IPS DF 4.7 (cell line): ENCODE data around the gene RBBP8.

Source experiments
- DNase-seq: peaks from one replicate; pipeline ENCODE4 v3.0.0-alpha.2; 2013; ENCODE audit warnings: low spot score; ENCODE audit errors: extremely low read depth

RBBP8 gene

DNA sequence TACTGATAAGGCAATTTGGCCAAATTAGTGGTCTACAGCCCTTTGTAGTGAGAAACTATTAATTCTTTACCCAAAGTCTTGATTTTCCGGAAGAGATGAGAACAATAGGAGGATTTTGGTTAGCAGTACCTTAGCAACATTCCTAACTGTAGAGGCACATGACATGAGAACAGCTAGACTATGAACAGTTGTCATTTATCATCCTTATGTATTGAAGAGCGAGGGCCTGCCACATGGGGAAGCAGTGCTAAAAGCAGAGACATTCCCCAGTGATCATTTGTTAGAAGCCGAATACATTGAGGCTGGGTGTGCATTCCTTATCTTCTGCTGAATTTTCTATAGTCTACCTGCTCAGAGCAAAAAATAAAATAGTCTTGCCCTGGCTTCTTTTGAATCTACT lies 65.2 kb downstream of the RBBP8 start:
- no peak for DNase-seq

DNA sequence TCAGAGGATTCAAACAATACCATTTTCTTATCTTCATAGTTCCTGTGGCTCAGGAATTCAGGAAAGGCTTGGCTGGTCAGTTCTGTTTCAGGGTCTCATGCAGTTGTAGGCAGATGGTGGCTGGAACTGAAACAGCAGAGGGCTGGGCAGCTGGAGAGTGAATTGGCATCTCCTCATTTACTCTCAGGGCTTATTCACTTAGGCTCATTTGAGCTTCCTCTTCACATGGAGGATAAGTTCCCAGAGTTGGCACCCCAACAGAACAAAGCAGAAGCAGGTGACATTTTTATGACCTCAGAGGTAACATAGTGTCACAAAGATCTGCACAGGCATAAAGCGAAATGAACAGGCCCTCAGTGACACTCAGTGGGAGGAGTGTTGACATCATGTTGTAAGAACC lies 66.1 kb downstream of the RBBP8 start:
- no peak for DNase-seq

DNA sequence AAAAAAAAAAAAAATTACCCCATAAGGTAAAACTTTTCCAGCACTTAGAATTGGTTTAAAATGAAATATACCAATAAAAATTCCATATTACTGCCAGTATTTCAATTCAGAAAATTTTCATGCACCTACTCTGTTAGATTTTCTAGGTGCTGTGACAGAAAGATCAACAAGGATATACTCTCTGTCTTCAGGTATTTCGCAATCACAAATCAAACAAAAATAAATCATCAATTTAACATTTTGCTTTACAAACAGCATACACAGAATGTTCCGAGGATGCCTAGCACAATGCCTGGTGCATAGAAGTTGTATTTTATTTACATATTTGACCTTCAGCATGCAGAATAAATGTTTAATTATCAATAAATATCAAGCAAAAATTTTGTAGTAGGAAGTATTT lies 66.5 kb downstream of the RBBP8 start:
- no peak for DNase-seq

DNA sequence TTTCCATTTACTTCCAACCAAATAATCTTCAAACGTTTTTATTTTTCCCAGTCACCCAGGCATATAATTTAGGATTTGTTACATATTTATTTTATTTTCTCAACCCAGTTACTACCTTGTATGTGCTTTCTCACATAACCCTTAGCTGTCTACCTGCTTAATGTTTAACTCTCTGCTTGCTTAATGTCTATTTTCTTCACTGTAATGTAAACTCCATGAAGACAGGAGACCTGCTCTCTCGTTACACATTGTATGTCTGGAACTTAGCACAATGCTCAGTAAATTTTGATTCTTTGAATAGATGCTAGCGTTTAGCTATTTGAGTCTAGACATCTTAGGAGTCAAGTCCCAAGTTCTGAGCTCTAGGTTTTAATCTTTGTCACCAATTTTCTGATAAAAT lies 70.2 kb downstream of the RBBP8 start:
- DNase-seq = no peak

DNA sequence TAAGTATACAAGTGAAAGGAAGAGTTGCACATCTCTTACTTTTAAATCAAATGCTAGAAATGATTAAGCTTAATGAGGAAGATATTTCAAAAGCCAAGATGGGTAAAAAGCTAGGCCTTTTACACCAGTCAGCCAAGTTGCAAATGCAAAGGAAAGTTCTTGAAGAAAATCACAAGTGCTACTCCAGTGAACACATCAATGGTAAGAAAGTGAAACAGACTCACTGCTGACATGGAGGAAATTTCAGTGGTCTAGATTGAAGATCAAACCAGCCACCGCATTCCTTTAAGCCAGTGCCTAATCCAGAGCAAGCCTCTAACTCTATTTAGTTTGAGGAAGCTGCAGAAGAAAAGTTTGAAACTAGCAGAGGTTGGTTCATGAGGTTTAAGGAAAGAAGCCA lies 79.1 kb downstream of the RBBP8 start:
- DNase-seq = no peak

DNA sequence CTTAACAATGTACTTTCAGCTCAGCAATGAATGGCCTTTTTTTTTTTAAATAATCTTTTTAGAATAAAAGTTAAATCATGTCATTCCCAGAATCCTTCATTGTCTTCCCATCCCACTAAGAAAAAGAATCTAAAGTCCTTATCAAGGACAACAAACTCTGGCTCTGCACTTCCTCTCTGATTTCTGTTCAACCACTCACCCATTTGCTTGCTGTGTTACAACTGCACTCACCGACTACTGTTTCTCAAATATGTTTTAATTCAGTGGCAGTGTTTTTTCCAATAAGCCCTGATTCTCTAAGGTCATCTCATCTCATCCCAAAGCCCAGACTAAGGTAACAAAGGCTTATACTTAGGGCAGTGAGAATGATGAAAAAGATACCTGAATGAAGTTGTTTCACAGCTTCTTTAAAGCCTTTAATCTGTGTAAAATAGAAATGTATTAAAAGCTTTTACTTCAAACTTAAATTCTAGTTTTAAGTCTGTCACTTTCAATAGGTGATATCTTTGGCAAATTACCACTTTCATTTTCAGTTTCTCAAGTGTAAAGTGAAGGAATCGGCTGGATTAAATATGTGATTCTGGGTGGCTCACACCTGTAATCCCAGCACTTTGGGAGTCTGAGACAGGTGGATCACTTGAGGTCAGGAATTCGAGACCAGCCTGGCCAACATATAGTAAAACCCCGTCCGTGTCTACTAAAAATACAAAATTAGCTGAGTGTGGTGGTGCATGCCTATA lies 87.6 kb downstream of the RBBP8 start:
- DNase-seq = no peak

DNA sequence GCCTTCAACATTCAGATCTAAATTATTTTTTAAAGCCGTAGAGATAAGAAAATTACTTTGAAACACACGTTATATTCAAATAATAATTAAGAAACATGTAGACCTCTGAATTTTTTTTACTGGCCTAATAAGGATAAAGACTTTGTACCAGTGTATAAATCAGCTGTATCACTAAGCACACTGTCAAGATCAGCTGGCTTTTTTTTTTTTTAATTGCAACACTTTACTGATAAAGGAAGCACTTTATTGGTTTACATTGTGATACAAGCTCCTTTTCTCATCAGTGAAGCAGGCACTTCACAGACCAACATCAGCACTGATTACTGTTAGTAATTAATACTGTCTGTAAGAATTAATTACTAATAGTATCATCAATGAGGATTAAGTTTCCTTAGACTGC lies 88.5 kb downstream of the RBBP8 start:
- no peak for DNase-seq

DNA sequence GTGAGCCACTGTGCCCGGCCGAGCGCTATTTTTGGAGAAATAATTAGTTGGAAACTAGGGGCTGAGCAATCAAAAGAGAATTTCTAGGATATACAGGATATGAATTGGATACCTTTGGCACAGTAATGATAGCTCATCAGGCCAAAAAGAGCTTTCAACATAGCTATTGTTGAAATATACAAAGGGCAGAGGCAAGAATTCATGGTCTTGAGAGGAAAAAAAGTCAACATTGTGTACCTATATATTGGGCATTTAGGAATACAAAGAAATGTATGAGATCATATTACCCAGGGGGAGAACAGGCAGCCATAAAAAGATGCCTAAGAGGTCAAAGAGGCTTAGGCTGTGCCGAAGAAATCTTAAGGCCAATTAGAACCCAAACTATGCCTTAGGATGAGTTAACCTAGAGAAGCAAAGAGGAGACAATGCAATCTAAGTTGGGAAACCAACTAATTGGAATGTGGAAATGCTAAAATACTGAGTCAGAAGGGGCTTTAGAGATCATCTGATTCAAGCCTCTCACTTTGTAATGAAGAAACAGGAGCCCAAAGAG lies 99.0 kb downstream of the RBBP8 start:
- no peak for DNase-seq

DNA sequence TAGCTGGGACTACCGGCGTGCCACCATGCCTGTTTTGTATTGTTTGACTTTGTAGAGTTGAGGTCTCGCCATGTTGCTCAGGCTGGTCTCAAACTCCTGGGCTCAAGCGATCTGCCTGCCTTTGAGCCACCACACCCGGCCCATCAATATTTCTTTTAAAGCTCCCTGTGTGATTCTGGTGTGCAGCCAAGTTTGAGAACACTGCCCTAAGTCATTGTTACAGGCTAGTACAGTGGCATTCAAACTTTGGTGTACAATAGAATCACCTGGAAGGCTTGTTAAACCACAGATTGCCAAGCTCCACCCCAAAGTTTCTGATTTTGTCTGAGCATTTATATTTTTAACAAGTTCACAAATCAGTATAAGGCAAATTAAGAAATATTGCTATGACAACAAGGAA lies 99.9 kb downstream of the RBBP8 start:
- no peak for DNase-seq

DNA sequence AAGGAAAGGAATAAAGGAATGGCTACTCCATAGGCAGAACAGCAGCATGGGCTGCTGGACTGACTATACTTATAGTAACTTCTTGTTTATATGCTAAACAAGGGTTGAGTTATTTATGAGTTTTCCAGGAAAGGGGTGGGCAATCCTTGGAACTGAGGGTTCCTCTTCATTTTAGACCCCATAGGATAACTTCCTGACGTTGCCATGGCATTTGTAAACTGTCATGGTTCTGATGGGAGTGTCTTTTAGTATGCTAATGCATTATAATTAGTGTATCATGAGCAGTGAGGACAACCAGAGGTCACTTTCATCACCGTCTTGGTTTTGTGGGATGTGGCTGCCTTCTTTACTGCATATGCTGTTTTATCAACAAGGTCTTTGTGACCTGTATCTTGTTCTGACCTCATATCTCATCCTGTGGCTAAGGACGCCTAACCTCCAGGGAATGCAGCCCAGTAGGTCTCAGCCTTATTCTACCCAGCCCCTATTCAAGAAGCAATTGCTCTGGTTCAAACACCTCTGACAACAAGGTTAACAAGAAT lies 103.6 kb downstream of the RBBP8 start:
- no peak for DNase-seq

DNA sequence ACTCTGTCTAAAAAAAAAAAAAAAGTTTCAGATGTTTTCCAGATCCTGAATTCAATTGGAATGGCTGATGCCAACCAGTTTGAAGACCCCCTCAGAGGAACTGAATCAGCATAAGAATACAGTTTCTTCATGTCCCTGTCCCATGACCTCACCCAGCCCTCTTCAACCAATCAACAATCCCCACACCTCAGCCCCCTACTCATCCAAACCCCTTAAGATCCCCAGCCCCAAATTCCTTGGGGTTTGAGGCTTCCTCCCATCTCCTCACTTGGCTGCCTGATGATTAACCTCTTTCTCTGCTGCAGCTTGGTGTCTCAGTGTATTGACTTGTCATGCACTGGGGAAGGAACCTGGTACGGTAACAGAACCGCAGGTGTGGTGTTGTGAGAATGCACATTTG lies 104.5 kb downstream of the RBBP8 start:
- no peak for DNase-seq

DNA sequence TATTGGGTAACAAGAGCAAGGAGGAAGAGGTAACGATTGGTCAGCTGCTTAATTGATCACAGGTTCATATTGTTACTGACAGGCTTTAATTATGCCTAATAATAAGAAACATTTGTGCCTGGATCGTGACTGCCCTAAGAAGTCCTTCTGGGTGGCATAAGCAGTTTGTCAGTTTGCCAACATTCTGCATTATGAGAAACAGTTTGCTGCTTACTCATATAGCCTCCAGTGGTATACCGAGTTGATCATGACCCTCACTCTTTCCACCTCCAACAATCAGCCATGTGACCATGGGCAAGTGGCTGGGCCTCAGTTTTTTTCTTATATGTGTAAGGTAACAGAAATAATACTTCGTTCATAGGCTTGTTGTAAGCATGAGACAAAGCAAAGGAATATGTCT lies 105.6 kb downstream of the RBBP8 start:
- DNase-seq = no peak

DNA sequence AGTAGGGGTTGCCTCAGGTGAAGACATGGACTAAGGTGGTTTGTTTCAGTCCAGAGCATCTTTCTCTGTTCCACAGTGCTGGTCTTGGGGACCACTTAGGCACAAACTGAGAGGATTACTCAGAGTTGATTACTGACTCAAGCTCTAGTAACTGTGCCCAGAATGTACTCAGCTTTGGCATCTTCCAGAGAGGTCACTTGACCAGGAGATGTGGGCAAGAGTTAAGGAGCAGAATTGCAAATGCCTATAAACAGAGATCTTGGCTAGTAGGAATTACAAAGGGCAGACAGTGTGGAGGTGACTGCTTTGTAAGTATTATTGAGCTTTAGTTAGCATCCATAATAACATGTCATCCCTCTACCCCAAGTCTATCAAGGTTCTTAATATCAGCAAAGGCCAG lies 109.0 kb downstream of the RBBP8 start:
- no peak for DNase-seq

DNA sequence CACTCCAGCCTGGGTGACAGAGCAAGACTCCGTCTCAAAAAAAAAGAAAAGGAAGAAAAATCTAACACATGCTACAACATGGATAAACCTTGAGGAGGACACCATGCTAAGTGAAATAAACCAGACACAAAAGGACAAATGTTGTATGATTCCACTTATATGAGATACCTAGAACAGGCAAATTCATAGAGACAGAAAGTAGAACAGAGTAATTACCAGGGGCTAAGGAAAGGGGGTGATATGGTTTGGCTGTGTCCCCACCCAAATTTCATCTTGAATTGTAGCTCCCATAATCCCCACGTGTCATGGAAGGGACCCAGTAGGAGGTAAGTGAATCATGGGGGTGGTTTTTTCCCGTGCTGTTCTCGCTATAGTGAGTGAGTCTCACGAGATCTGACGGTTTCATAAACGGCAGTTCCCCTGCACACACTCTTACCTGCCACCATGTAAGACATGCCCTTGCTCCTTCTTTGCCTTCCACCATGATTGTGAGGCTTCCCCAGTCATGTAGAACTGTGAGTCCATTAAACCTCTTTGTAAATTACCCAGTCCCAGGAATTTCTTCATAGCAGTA lies 110.8 kb downstream of the RBBP8 start:
- DNase-seq = no peak

DNA sequence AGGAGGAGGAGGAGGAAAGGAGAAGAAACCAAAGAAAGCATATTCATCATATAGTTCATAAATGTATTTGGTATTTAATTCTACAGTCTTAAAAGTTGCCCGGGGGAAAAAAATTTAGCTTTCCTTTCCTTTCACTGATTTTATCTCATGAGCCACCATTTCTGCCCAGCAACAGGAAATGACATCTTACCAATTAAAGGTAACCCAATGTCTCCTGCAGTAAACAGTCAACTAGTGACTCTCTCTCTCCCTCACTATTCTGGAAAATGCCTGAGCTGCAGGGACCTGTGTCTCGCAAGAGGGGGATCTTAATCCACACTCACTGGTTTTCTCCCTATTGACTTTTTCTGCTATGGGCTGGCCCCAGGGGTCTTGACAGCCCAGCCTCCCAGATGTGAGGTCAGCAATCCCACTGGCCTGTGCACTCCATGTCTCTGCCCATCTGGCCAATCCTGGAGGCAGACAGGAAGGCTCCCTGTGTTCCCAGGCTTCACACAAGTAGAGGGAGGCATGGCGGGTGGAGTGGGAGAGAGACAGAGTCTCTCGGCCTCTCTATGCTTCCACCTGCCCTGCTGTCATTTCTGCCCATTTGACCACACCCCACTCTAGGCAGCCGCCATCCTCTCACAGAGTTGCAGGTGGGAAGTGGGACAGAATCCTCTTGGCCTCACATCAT lies 116.7 kb downstream of the RBBP8 start:
- DNase-seq = no peak

DNA sequence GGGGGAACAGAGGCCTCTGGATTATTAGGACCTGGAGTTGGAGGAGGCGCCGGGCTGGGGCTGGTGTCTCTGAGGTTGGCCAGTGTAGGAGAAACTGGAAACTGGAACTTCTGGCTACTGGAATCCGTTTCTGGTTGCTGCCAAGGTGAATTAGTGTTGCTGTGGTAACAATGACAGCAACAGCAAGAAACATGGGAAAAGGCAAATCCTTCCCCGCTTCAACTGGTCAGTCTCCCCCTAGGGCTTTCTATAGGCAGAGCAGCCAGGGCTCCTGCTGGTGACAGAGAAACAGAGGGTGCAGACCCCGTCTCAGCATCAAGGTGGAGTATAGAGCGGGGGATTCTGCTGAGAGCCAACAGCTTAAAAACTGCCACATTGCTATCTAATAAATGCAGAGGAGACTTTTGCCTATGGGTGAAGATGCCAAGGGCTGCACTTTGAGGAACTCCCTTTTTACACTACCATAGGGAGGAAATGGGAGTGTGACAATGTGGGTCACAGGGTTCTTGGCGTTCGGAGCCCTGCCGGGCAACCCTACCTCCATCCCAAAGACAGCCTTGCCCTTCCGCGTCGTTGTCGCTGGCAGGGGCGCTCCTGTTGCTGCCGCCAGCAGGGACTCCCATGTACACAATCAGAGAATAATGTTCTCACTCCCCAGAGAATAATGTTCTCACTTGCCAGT lies 120.8 kb downstream of the RBBP8 start:
- DNase-seq = peak; percentile 58

DNA sequence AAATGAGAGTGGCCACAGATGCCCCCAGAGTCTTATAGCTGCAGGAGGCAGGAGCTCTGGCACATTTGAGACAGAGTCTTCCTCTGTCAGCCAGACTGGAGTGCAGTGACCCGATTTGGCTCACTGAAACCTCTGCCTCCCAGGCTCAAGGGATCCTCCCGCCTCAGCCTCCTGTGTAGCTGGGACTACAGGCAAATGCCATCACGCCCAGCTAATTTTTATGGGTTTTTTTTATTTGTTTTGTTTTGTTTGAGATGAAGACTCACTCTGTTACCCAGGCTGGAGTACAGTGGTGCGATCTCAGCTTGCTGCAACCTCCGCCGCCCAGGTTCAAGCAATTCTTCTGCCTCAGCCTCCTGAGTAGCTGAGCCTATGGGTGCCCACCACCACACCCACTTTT lies 121.4 kb downstream of the RBBP8 start:
- no peak for DNase-seq

DNA sequence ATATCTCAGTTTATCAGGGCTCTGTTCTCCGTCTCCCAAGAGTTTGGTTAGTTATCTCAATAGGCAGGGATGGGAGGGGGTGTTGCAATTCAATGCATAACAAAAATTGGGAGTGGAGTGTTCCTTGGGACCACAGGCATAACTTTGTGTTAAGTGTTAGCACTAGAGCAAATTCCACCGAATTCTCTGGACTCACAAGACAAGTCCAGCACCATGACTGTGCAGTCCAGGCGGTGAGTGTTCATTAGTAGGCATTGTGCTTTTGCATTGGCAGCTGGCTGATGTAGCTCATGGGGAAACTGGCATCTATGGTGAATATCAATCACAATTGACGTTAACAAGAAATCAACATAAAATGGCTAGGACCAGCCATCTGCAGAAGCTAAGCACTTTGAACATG lies 123.2 kb downstream of the RBBP8 start:
- no peak for DNase-seq

DNA sequence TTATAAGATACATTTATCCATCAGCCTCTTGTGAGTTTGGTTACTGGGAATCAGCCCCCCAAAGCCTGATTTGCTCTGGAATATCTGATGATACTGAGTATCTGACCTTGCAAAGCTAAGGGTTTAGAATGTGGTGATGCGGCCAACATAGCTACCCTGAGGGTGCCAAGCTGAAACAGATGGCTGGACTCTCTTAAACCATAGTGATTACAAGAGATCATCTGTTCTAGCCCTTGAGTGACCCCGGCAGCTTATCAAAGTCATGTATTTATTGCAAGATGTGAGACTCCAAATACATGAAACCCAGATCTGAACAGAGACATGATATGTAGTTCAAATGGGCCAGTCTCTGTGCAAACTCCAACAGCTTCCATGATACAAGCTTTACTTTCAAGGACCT lies 124.0 kb downstream of the RBBP8 start:
- DNase-seq = no peak

DNA sequence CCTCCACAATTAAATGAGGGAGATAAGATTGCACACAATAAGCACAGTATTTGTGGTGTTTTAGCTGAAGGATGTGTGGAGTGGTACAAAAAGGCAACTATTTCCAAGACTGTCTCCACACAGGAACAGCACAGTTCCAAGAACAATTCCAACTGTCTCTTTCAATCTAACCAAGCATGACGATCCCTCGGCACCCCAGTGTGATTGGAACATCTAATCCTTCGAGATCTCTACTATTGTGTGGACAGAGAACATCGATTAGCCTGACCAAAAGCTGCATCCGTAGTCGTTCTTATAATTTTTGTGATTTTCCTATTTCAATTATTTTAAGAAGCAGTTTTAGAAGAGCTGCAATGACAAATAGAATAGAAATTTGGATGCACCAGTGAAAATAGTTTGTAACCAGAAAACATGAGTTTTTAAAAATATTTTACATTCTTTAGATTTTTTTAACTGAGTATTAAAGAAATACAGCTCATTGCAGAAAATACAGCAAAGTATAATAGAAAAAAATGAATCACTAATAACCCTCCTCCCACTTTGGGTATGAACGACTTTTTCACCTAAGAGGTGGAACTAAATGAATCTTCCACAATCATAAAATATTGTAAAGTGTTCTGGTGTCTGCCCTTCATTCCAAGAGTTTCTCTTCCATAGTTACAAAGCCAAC lies 125.8 kb downstream of the RBBP8 start:
- no peak for DNase-seq
